Bronchus fibroblast of lung (primary cell): ENCODE measurements around the gene CHN2. TPM values are rescaled to one million over a fixed set of nuclear protein-coding genes. Genes with fewer than 3 reads are reported as not detected.

ENCODE experiments used
- total RNA-seq: library from RNA; depleted of rRNA; stranded (reverse); fragments of >200 nt; gene quantifications from 2 replicates; pipeline ENCODE4 v1.2.3, GENCODE V29; 2015

Gene CHN2
- under 0.01 TPM in 1 of 2 replicates, not detected in the other for total RNA-seq

GRCh38 chr7:29194594-29195427 is at the start of gene CHN2:
TSS of gene CHN2 (plus strand) at chr7:29194775.

GRCh38 chr7:29146057-29146706 is 48.4 kb upstream of the CHN2 start, which contains the start of gene CPVL:
TSS of gene CPVL (minus strand) at chr7:29146537. CDS start at chr7:29121061, 25,476 bp downstream.

Other genes starting within 250 kb of the CHN2 start
- 0.45 and 0.84 TPM in 2 replicates for gene TRIL, start 236.4 kb upstream of the CHN2 start, total RNA-seq
- not detected in 2 replicates for gene CPVL, start 48.2 kb upstream of the CHN2 start, total RNA-seq